Mammary epithelial cell (primary cell): ENCODE data around the gene MAGEC1.

Experiments used
- CTCF ChIP-seq, 2 donors: IDR thresholded peaks in 1 of 2; conservative IDR thresholded peaks in 1 of 2; 2 replicates each; pipeline ENCODE4 v1.5.1; 2011 to 2012; ENCODE audit warnings: inconsistent platforms in 2 of 2, low read length in 2 of 2, mild to moderate bottlenecking in 2 of 2, control low read depth in 1 of 2, low read depth in 1 of 2; ENCODE audit not compliant: insufficient read depth in 1 of 2; ENCODE audit errors: extremely low read depth in 1 of 2
- EZH2 ChIP-seq: IDR thresholded peaks from 2 replicates; pipeline ENCODE4 v1.6.1; 2012; ENCODE audit warnings: low read length, inconsistent platforms, borderline replicate concordance

GRCh38 chrX:141958675-141959074 lies 55.0 kb downstream of the MAGEC1 start:
- no peak for TF ChIP-seq CTCF (conservative IDR thresholded peaks at IDR 0.05 in 1 of 2, IDR thresholded peaks at IDR 0.05 in 1 of 2; ENCODE audit: extremely low read depth in 1 of 2, insufficient read depth in 1 of 2, low read depth in 1 of 2, low read length in 2 of 2)
- no peak for TF ChIP-seq EZH2
